GM12874 (cell line): ENCODE data around the gene NSG2.

Experiments used
- CTCF ChIP-seq: IDR thresholded peaks from 2 replicates; pipeline ENCODE4 v1.5.1; 2011; ENCODE audit warnings: low read depth, mild to moderate bottlenecking, control low read depth, low read length, moderate library complexity; ENCODE audit not compliant: insufficient read depth

Gene NSG2

GRCh38 chr5:174063082-174063756 lies 17.7 kb downstream of the NSG2 start:
- TF ChIP-seq CTCF = no peak

- TF ChIP-seq CTCF = no peak
Observed at GRCh38 chr5:174064171-174064570, 18.7 kb downstream of the NSG2 start.

GRCh38 chr5:174065528-174066197 lies 20.2 kb downstream of the NSG2 start:
- no peak for TF ChIP-seq CTCF

- TF ChIP-seq CTCF = no peak
Observed at GRCh38 chr5:174067499-174067898, 22.0 kb downstream of the NSG2 start.

GRCh38 chr5:174071484-174071883 lies 26.0 kb downstream of the NSG2 start:
- no peak for TF ChIP-seq CTCF

- no peak for TF ChIP-seq CTCF
Observed at GRCh38 chr5:174073122-174073660, 27.7 kb downstream of the NSG2 start.

- no peak for TF ChIP-seq CTCF
Observed at GRCh38 chr5:174074369-174074768, 28.9 kb downstream of the NSG2 start.
